Thoracic aorta (tissue), 2 donors: Measurements from ENCODE around the gene NDUFA13. TPM values are rescaled to one million over a fixed set of nuclear protein-coding genes. Genes with fewer than 3 reads are reported as not detected.

ENCODE experiments used
- ATAC-seq: fragments of 150-250 bp; one replicate; pipeline ENCODE4 v1.8.0; 2017; ENCODE audit warnings: low read depth; ENCODE audit not compliant: insufficient number of reproducible peaks, low FRiP score
- DNase-seq: peaks from one replicate; pipeline ENCODE4 v3.0.0-alpha.2; 2020; ENCODE audit warnings: low spot score
- H3K27ac ChIP-seq, 2 donors: fragments of 200-600 bp; sonication (generic); 1 replicate in 1 of 2; 2 replicates in 1 of 2; pipeline ENCODE4 v1.5.1; 2016; ENCODE audit warnings: mild to moderate bottlenecking in 2 of 2, moderate library complexity in 2 of 2
- H3K27me3 ChIP-seq: fragments of 200-600 bp; sonication (generic); replicated peaks from 2 replicates; pipeline ENCODE4 v1.6.0; 2016; ENCODE audit warnings: mild to moderate bottlenecking; ENCODE audit not compliant: insufficient read depth
- H3K36me3 ChIP-seq: fragments of 200-600 bp; sonication (generic); one replicate; pipeline ENCODE4 v1.5.1; 2016
- H3K4me1 ChIP-seq, 2 donors: fragments of 200-600 bp; sonication (generic); 1 replicate in 1 of 2; 2 replicates in 1 of 2; pipeline versions ENCODE4 v1.5.1 to v1.6.0; 2016; ENCODE audit warnings: low read depth in 2 of 2, mild to moderate bottlenecking in 1 of 2; ENCODE audit not compliant: control insufficient read depth in 1 of 2
- H3K4me3 ChIP-seq: fragments of 200-600 bp; sonication (generic); 2 replicates; pipeline ENCODE4 v1.5.1; 2016; ENCODE audit warnings: mild to moderate bottlenecking
- H3K9me3 ChIP-seq: fragments of 200-600 bp; sonication (generic); 2 replicates; pipeline ENCODE4 v1.5.1; 2016
- total RNA-seq, 2 donors: library from RNA; depleted of rRNA; stranded (reverse); fragments of >200 nt; gene quantifications; one replicate each; pipeline versions ENCODE4 v1.1.0 to v1.2.3, GENCODE V29; 2016
- TF ChIP-seq, protein P1 (sequence below): fragments of 200-600 bp; sonication (generic); IDR thresholded peaks from one replicate; pipeline ENCODE4 v1.5.1; 2019; ENCODE audit warnings: antibody characterized with exemption

NDUFA13 gene
- total RNA-seq, 2 donors from 2014 or later = 15.5 to 60.8 TPM

DNA sequence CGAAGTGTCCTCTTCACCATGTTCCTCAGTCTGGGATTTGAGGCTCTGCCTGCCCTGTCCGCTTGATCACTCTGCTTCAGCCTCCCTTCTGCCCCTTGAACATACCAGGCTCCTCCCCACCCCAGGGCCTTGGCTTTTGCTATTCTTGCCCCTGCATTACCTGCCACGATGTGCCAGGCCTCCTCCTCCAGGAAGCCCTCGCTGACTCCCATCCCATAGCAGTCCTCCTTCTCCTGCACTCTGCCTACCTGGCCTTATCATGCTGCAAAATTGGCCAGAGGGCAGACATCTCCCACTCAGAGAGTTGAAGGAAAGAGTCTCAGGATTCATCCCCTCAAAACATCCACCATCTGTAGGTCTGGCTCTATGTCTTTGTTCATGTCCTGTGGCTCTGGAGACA lies 14.9 kb downstream of the NDUFA13 start:
- no peak overlapping the region for H3K4me3 ChIP-seq
- peaks cover 15% of the 10 kb centered on the region for H3K36me3 ChIP-seq
- no peaks in the 10 kb centered on the region for H3K9me3 ChIP-seq
- no peaks in the 10 kb centered on the region for H3K4me1 ChIP-seq
- DNase-seq = no peak
- H3K27me3 ChIP-seq = no peaks in the 10 kb centered on the region
- ATAC-seq = no peak
- TF ChIP-seq, protein P1, sequence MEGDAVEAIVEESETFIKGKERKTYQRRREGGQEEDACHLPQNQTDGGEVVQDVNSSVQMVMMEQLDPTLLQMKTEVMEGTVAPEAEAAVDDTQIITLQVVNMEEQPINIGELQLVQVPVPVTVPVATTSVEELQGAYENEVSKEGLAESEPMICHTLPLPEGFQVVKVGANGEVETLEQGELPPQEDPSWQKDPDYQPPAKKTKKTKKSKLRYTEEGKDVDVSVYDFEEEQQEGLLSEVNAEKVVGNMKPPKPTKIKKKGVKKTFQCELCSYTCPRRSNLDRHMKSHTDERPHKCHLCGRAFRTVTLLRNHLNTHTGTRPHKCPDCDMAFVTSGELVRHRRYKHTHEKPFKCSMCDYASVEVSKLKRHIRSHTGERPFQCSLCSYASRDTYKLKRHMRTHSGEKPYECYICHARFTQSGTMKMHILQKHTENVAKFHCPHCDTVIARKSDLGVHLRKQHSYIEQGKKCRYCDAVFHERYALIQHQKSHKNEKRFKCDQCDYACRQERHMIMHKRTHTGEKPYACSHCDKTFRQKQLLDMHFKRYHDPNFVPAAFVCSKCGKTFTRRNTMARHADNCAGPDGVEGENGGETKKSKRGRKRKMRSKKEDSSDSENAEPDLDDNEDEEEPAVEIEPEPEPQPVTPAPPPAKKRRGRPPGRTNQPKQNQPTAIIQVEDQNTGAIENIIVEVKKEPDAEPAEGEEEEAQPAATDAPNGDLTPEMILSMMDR = no peak
- no peak overlapping the region for H3K27ac ChIP-seq

DNA sequence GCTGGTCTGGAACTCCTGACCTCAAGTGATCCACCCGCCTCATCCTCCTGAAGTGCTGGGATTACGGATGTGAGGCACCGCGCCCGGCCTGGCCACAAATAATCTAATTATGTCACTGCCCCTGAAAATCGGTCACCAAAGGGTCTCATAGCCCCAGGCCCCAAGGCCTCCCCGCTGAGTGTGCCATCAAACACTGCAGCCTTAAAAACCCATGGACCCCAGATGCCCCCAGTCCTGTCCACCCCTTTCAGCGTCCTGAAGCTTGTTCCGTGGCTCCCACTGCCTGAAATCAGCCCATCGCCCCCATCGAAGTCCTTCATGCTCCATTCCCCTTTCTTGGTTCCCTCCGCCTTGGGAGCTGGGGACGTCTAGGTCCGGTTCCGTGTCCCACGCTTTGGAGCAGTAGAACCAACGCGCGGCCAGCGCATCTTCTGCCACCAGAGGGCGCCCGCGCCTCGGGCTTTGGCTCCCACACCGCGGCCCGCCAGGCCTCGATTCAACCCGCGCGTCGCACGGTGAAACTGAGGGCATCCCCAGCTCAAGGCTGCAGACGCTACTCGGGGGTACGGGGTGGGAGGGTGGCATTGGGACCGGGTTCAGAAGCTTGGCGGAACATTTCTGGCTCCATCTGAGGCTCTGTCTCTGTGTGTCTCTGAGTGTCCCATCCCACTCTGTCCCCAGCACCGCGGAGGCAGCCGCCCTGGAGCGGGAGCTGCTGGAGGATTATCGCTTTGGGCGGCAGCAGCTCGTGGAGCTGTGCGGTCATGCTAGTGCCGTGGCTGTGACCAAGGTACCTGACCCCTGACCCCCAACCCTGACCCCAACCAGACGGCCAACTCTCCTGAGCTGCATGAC lies 16.2 kb downstream of the NDUFA13 start:
- Histone ChIP-seq H3K4me1 (no peaks in the 10 kb centered on the region), H3K27me3 (no peaks in the 10 kb centered on the region), H3K9me3 (no peaks in the 10 kb centered on the region), H3K36me3 (peaks cover 12% of the 10 kb centered on the region), H3K27ac (no peak overlapping the region), H3K4me3 (peak overlapping the region; percentile 4)
- TF ChIP-seq, protein P1 = peak; percentile 96
- DNase-seq = no peak
- ATAC-seq = peak; percentile 55

DNA sequence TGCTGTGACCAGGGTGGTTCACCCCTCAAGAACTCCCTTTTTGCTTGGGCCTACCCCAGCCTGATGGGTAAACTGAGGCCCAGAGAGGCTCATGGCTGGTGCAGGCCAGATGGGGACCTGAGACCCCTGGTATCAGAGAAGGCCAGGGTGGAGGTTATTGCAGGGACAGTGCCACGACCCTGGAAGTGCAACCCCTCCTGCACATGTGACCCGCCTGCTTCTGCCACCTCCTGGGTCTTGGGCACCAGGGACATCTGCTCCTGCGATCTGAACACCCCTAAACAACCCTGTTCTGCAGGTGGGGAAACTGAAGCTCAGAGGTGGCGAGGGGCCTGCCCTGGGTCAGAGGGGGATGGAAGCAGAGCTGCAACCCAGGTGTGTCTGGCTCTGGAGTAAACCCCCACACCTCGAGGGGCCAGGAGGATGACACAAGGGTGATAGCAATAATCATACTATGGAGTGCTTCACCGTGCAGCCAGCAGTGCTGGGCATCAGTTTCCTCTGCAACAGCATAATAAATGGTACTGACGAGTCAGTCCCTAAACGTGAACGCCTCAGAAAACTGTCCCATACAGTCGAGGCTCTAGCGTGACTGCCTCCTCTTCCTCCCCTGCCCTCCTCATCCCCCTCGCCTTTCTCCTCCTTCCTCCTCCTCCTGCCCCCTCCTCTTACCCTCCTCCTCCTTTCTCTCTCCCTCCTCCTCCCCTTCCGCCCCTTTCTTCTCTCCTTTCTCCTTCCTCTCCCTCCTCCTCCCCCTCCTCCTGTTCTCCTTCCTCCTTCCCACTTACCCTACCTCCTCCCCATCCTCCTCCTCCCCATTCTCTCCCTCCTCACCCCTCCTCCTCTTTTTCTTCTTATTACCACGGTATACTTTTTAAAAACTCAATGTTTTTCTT lies 17.0 kb downstream of the NDUFA13 start:
- TF ChIP-seq, protein P1 = no peak
- H3K36me3 ChIP-seq = peaks cover 3% of the 10 kb centered on the region
- no peak for DNase-seq
- no peaks in the 10 kb centered on the region for H3K27me3 ChIP-seq
- no peak overlapping the region for H3K4me3 ChIP-seq
- ATAC-seq = no peak
- no peak overlapping the region for H3K27ac ChIP-seq
- no peaks in the 10 kb centered on the region for H3K9me3 ChIP-seq
- peaks cover 1 to 8% of the 10 kb centered on the region in 2 donors for H3K4me1 ChIP-seq

DNA sequence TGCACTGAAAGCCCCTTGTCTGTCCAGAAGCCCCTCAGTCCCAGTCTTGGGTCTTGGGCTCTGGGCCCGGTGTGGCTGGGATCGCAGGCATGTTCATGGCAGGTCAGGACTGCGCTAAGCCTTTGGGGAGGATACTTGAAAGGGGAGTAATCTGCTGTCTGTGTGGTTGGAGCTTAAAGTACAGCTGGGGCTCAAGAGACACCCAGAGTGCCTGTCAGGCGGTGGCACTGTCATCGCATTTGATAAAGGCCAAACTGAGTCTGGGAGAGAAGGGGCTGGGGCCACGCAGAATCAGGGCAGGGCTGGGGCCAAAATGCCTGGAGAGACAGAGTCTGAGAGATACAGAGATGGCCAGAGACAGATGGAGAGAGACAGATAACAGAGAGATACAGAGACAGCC lies 17.8 kb downstream of the NDUFA13 start:
- Histone ChIP-seq H3K27ac (no peak overlapping the region), H3K27me3 (no peaks in the 10 kb centered on the region), H3K36me3 (no peaks in the 10 kb centered on the region), H3K9me3 (no peaks in the 10 kb centered on the region), H3K4me3 (no peak overlapping the region), H3K4me1 (peaks cover 4 to 16% of the 10 kb centered on the region in 2 donors)
- DNase-seq = no peak
- ATAC-seq = no peak
- TF ChIP-seq, protein P1 = no peak
